HG02759 (cell line): ENCODE measurements around the gene UROC1.
A peak's percentile ranks its signal among the peaks of the same experiment; 100 is the strongest.

Source experiments
- ATAC-seq: cut with Tn5 transposase; IDR thresholded peaks from one replicate; pipeline ENCODE4 v1.9.1; 2021; ENCODE audit warnings: mild to moderate bottlenecking, moderate library complexity; ENCODE audit not compliant: unreplicated experiment

UROC1 gene

DNA sequence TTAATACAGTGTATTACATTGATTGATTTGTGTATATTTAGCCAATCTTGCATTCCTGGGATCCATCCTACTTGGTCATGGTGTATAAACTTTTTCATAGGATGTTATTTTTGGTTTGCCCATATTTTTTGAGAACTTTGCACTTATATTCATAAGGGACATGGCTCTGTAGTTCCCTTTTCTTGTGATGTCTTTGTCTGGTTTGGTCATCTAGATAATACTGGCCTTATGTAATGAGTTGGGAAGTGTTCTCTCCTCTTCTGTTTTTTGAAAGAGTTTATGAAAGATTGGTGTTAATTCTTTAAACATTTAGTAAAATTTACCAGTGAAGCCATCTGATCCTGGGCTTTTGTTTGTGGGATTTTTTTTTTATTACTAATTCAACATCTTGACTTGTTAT, 15.9 kb upstream of the UROC1 start:
- no peak for ATAC-seq

DNA sequence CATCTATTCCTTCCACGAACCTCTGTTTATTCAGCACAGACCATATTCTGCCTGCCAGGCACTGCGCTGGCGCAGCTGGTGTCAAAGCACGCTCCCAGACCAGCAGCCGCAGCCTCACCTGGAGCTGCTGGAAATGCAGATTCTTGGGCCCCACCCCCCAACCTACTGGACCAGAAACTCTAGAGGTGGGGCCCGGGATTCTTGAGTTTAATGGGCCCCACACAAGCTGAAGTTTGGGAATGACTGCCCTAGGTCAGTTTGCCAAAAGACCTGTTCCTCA, 13.4 kb upstream of the UROC1 start:
- no peak for ATAC-seq

DNA sequence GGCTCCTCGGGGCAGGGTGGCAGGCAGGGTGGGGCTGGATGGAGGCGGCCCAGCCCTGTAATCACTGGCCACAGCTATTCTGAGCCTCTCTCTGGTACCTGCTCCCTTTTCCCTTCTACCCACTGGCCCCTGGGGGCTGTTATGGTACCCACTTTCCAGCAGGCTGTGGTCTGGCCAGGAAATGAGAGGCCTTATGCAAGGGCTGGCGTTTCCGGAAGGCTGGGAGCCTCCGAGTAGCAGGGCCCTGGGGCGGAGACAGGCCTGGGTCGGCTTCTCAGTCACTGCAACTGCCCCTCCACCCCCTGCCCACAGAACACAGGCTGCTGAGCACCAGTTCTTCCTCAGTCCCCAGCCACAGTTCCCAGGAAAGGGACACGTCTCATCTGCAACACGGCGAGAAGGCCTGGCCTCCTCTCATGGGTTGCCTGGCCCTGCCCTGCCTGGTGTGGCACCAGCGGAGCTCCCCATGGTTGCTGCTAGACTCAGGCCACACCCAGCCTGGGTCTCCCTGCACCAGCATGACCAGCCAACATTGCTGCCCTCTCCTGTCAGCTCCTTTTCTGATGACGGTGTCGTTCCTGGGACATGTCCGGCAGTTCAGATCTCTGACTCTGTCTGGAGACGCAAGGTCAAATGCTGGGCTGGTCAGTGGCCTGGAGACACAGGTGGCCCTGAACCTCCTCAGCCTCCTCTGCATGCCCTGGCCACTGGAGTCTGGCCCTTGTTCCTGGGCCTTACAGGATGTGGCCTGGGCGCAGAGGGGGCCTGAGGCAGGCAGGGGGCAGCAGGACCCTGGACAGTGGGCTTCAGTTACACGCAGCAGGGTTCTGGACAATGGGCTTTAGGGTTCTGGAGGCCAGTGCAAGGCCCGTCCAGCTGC, 12.8 kb upstream of the UROC1 start:
- ATAC-seq = peak; percentile 47

DNA sequence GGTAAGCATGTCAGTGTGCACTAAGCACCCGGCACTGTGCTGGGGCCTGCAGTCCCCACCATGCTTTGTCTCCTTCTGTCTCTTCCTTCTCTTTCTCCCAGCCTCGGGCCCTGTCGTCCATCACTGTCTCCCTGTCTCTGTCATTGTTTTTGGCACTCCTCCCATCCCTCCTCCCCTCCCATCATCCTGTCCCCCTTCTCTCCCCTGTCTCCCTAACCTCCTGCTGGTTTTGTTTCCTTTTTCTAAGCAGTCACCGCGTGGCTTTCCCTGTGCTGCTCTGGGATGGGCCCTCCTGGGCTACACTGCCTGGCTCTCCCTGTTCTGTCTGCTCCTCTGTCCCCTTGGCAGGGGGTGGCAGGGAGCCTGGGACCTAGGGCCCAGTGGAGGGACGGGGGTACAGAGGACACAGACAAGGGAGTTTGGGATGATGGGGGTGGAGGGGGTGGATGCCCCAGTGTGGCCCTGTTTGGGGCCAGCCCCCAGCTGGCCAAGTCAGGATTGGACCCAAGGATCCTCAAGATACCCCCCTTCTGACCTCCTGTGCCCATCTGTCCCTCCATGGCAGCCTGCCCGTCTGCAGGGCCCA, 12.1 kb upstream of the UROC1 start:
- ATAC-seq = no peak

DNA sequence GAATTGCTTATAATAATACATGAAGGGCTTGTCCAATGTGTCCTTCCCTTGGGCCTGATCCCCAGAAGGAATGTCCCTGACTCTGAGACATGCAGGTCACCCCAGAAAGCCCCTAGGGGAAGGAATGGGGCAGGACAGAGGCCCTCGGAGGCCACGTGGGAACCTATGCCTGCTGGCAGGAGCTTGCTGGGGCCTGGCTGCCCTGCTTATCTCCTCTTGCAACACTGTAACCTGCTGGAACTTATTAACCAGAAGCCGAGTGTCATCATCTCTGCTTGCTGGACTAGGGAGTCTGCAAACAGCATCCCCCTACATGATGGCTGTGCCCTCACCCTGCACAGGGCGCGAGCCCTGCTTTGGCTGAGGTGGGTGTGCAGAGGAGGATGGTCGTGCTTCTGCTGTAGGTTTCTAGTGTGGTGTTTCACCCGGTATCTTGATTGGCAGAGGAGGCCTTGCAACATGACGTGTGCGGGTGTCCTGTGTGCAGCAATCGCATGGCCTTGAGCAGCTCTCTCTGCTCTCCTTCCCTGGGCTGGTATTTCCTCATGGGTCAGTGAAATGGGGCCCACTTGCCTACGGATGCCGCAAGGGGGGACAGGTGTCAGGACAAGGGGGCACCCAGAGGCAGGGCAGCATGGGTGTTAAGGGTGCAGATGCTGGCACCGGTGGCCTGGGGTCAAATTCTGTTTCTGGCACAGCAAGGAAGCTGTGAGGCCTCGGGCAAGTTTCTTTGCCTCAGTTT, 11.4 kb upstream of the UROC1 start:
- ATAC-seq = no peak

DNA sequence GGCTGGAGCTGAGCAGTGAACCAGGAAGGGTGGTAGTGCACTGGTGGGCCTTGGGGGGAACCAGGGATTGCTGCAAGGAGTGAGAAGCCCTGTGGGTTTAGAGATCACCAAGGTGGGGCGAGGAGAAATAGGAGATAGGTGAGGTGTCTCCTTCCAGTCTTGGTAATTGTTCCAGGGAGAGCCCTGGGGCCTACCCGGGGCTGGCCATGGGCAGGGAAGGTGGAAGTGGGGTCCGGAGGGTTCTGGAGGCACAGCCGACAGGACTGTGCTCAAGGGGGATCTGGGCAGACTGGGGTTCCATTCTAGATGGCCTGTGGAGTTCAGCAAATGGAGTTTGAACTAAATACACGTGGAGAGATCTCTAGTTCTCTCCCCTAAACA, 10.8 kb upstream of the UROC1 start:
- no peak for ATAC-seq

DNA sequence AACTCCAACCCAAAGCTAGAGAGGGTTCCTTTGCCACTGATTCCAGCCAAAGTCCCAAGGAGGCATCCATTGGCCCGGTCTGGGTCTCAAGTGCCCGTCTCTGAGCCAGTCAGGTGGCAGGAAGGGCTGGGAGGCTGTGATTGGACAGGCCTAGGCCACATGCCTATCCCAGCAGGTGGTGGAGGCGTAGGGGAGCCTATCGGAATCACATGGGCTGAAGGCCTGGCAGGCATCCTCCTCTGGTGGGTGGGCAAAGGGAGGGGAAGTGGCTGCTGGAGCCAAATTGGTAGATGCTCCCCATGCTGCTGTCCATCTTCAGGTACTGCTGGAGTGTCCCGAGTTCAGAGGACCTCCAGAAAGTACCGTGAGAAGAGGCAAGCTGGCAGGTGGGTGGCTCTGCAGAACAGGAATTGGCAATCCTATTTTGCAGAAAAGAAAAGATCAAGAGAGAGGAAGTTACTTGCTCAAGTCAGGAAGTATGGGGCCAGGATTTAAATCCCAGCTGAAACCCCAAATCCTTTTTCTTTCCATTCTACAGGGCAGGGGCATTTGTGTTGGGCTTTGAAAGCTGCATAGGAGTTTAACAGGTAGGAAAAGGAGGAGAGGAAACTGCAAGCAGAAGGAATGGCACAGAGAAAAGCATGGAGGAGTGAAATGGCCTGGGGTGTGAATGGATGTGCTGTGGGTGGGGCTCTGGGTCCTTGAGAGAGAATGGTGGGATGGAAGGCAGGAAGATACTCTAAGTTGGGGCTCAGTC, 10.1 kb upstream of the UROC1 start:
- no peak for ATAC-seq

DNA sequence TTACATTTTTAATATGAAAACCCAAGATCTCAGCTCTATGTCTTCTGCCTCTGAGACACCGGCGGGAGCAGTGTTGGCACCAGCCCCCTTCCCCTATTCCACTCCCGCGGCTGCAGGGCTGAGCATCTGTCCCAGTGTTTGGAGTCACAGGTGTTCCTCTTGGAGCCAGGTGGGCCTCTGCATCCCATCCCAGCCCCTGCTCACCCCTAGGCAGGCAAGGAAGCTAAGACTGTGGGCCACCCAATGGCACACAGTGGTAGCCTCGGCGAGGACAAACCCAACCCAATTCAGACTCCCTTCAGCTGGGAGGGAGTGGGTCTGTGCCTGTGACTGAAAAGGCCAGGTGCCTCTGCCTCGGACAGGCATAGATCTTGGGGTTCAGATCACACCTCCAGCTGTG, 9.4 kb upstream of the UROC1 start:
- ATAC-seq = no peak

DNA sequence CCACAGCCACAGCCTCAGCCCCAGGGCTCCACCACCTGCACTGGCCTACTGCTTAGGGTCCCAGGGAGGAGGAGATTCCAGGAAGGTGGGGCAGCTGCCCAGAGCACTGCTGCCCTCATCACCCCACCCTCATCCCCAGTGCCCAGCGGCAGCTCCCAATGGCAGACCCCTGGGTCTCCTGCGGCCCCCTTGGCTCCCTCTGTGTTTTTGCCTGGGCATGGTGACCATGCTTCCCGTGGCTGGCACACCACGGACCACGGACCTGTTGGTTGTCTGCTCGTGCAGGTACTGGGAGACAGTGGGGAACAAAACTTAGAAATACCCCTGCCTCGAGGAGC, 9.1 kb upstream of the UROC1 start:
- no peak for ATAC-seq

DNA sequence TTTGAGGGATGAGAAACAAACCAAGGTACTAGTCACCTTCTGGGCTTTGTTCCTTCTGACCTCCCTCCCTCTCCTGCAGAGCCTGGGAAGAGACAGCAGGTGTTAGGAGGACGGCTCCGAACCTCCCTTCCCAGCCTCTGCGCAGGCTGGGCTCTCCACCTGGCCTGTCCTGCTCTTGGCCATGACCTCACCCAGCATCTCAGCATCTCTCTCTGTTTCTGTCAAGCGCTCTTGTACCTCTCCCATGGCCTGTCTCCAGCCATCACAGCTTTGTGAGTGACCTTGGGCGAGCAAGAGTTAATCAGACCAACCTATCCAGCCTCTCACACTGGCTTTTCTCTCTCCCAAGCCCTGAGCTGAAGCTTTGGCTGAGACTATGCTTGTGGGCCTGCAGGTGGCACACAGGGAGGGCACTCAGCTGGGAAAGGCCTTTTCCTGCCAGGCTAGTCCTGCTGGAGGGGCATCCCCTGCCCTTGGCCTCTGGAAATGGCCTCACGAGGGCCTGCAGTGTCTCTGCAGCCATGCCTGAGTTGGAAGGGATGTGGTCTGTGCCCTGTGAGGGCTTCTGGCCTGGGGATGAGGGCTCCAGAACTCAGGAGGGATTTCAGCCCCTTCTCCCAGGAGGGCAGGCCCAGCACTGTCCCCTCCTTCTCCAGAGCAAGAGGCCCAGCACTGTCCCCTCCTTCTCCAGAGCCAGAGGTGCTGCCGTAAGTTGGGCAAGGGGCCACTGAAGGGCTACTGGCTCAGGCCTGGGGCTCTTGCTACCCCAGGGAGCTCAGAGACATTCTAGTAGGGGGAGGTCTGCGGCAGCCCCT, 8.5 kb upstream of the UROC1 start:
- ATAC-seq = no peak

DNA sequence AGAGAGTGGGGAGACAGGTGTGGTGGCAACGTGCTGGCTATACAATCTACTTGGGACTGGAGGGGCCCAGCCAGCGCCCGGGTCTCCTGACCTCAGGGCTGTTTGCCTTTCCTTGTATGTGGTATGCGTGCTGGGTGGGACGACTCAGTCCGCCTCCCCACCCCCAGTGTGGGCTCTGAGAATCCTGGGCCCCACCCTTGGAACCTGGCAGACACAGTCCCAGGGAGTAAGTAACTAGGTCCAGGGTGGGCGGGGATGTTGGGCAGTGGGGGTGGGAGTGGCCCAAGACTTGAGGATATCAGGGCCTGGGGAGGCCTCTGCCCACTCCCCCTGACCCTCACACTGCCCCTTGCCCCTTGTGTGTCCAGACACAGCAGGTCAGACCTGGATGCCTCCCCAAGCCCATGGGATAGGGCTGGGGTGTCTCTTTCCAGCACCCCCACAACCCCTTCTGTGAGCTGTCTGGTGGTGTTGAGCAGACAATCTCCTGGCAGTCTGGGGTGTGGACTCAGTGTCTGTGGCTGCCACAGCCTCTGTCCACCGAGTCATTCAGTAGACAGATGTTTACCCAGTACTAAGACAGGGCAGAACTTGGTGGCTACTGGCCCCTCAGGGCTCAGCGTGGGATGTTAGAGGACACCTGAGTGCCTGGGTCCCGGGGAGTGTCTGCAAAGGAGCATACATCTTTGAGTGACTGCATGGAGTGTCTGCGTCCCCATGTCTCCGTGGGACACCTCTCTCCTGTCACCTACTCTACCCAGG, 7.7 kb upstream of the UROC1 start:
- ATAC-seq = no peak

DNA sequence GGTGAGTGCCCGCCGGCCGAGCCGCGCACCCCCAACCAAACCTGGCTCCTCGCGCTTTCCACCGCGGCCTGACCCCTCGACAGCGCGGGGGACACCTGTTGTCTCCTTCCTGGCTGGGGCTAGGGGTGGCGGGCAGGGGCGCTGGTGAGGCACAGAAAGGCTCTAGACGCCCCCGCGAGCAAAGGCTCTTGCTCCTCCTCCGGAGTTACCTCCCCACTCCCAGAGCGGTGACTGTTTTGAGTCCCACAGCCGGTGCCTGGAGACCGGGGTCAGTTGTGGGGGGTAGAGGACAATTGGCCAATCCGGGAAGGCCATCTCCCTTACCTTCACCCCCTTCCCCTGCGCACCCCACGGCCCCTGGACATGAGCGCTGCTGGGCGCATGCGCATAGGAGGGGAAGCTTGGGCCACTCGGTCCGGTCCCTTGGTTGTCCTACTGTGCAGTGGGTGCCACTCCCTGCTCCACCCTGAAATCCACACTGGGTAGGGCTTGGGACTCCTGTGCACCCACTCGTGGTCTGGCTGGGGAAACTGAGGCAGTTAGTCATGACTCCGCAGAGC, 6.9 kb upstream of the UROC1 start:
- no peak for ATAC-seq

DNA sequence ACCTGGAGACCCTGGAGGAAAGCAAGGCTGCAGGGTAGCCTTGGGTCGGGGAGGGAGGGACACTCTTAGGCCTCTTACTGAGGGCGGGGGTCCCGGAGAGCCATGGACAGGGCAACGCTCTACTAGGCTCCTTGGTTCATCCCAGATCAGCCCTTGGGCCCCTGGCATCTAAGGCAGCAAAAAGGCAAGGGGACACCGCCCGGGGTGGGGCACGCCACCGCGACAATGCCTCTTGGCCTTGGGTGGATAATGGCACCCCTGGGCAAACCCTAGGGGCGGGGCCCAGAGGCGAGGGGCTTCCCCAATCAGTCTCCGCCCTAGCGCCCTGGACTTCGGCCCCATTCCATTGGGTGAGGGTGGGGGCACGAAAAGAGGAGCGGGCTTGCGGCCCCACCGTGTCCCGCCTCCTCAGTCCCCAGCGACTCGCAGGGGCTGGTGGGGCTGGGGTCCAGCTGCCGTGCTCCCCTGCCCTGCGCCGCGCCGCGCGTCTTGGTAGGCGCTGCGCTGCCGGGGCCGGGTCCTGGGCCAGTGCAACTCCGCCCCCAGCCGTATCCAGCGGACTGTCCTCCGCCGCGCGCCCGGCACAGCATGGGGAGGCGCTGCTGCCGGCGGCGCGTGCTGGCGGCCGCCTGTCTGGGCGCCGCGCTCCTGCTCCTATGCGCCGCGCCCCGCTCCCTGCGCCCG, 6.3 kb upstream of the UROC1 start, which contains the start of gene CHST13:
TSS of gene CHST13 (plus strand) at position 411 of the 684 bp plus-strand sequence. CDS start at position 589, 178 bp downstream.
- ATAC-seq = no peak

DNA sequence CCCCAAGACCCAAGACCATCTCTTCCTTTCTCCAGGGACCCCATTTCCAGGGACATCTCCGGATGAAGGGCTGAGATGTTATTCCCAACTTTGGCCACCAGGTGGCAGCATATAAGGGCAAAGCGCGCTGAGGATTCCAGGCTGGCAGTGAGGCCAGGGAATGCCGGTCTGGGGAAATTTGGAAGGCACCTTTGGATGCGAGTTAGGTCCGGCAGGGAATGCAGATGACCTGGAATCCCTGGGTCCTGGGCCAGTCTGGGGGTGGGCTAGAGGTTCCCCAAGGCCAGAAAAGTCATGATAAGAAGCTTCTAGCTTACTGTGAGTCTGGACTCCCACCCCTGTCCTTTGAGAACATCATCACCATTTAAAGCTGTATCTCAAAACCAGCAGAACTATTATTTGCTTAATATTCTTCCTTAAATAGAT, 4.8 kb upstream of the UROC1 start:
- ATAC-seq = no peak

DNA sequence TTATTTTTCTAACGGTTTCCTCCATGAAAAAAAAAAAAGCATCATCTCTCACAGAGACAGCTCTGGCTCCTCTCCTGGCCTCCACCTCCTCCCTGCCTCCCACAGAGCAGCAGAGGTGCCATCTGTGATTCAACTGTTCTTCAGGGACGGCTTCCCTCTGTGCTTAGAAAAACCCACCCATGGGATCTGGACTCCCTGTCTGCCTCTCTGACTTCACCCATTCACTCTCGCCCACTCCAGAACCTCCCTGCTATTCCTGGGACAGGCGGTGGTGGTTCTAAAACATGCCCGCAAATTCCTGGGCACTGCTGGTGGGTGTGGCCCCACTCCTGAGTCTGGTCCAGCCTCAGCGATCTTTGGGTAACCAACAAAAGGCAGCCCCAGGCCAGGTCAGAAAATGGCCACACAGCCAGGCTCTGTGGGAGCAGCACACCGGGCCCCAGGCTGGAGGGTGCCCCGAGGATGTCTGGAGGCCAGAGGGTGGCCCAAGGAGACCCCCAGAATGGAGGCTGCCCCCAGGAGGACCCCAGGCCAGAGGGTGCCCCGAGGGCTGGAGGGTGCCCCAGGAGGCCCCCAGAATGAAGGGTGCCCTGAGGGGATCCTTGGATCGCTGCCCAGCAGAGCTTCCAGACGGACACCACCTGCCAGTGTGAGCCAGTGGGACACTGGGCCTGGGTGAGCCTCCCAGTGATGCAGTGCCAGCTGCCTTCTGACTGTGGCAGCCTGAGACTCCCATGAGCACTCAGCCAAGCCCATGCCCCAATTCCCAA, 3.7 kb upstream of the UROC1 start:
- ATAC-seq = no peak

DNA sequence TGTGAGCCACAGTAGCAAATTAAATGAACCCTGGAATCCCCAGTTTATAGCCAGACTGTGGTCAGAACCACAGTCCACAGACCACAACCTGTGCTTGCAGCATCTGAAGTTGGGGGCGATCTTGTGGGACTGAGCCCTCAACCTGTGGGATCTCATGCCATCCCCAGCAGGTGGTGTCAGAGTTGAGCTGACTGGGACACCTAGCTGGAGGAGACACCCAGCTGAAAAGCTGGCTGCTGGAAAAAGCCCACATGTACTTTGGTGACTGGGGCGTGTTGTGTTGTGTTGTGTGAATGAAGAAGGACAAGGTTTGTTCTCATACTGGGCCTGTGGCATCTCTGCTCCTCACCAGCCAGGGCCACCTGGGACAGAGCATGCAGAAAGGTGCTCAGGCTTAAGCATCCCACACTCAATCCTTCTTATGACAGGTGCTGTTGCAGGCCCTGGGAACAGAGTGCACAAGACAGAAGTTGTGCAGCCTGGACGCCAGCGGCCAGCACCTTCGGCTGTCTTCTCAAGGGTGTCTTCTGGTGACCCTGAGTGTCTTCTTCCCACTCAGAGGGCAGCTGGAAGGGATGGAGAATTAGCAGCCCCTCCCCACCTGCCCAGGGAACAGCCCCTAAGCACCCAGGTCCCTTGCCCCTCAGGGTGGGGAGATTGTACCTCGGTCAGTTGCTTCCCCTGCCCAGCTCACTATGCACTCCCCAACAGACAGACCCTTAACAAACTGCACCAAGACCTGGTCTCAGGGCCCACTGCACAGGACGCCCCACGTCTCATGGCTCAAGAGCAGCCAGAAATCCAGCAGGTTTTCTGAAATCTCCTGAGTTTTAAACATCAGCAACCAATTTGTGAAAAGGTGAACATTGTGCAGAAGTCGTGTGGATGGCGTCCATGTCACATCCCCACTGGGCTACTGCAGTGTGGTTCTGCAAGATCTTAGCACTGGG, 2.2 kb upstream of the UROC1 start:
- ATAC-seq = no peak

DNA sequence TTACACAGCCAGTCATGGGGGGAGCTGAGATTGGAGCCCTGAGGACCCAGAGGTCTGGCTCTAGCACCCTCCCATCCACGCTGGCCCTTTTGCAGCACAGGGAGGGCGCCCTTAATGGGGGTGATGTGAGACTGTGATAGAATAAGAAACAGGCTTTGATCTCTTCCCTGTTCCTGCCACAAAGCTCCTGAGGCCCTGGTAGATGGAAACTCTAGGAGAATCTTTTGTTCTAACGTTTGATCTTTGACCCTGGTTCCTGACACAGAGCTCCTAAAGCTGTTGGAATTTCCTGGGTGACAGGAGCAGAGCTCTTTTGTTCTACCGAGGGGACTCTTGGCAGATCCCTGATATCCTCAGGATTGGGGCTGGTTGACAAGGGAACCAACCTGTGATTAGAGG, 1.2 kb upstream of the UROC1 start:
- ATAC-seq = no peak
